Panc1 (cell line): Measurements from ENCODE around the gene MRPL24.
"Not testable (repeated sequence)": the region's sequence is repeated elsewhere in the genome, so short reads cannot be mapped to it uniquely, and the experiment has no call there.

Experiments
- CTCF ChIP-seq: fragments of 450-650 bp; IDR thresholded peaks from 2 replicates; pipeline ENCODE4 v1.5.1; 2017; ENCODE audit warnings: mild to moderate bottlenecking
- POLR2AphosphoS5 ChIP-seq: IDR thresholded peaks from 2 replicates; pipeline ENCODE4 v1.6.1; 2012; ENCODE audit warnings: mild to moderate bottlenecking, low read depth, low read length, moderate library complexity
- REST ChIP-seq, 2 experiments: IDR thresholded peaks; 2 replicates each; pipeline ENCODE4 v1.6.1; 2011 to 2012; ENCODE audit warnings: low read depth in 2 of 2, control low read depth in 1 of 2, low read length in 1 of 2, mild to moderate bottlenecking in 1 of 2, moderate library complexity in 1 of 2; ENCODE audit not compliant: insufficient read depth in 1 of 2
- SIN3A ChIP-seq: IDR thresholded peaks from 2 replicates; pipeline ENCODE4 v1.6.1; 2012; ENCODE audit warnings: low read depth, mild to moderate bottlenecking, low read length, moderate library complexity, borderline replicate concordance; ENCODE audit not compliant: insufficient read depth

- TF ChIP-seq CTCF; SIN3A; POLR2AphosphoS5; REST (IDR thresholded peaks at IDR 0.05; ENCODE audit: insufficient read depth in 1 of 2, low read depth in 2 of 2, low read length in 1 of 2): not testable (repeated sequence)
Observed at GRCh38 chr1:156765136-156765535, 24.2 kb upstream of the MRPL24 start.
